GM21390 (cell line): ENCODE measurements around the gene KRTAP4-8.
"Not testable (repeated sequence)": the region's sequence is repeated elsewhere in the genome, so short reads cannot be mapped to it uniquely, and the experiment has no call there.

ENCODE experiments used
- ATAC-seq: cut with Tn5 transposase; IDR thresholded peaks from one replicate; pipeline ENCODE4 v1.9.1; 2021; ENCODE audit not compliant: unreplicated experiment

Gene KRTAP4-8

DNA sequence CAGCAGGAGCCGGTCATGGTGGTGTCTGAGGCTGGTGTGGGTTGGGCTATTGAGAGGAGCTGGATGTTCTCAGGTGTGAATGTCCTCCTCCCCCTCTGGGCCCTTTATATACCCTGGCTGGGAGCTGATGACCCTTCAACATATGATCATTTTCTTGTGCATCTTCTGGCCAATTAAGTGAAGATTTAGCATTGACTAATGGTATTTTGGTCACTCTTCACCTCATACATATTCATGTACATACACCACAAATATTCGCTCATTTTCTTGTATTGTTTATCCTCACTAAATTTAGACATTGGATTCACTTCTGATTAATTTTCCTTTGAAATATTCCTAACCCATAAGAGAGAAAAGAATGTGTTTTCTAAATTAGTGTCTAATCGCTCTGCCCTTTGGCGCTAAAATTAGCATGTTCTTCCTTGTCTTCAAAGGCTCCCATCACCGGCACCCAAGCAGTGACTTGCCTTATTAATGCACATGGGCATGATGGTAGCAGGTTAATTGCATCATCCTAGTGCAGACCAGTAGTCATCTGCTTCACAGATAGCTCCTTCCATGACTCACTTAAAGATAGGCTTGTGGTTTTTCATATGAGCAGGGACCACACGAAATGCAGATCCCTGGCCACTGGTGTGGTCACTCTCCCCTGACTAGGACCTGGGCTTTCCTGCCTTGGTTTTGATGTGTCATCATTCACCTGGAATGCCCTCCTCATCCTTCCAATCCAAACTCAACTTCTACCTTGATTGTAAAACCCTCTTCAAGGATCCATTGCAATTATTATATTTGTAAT lies 31.9 kb downstream of the KRTAP4-8 start, which contains the start of gene KRTAP2-4:
Gene KRTAP2-4 (minus strand): TSS at position 51 of the 796 bp plus-strand sequence. CDS start 34 bp downstream, at position 17.
- no peak for ATAC-seq

- ATAC-seq, result not testable (repeated sequence)
Observed at GRCh38 chr17:41065016-41065689, 32.8 kb downstream of the KRTAP4-8 start.

DNA sequence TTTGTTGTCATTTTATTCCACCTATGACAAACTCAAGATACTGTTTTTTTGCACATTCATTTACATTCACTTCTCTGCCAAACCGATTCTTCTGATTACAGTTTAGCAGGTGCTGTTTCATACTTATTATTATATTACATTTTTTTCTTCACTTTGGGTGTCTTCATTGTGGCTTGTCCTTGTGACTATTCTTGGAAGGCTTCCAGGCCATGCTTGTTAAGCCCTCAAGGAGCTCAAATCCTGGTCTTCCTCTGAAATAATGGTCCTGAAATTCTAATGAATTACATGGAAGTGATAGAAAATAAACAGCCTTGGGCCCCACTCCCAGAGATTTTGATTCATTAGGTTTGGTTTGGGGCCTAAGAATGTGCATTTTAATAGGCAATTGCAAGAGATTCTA lies 33.6 kb downstream of the KRTAP4-8 start:
- no peak for ATAC-seq

DNA sequence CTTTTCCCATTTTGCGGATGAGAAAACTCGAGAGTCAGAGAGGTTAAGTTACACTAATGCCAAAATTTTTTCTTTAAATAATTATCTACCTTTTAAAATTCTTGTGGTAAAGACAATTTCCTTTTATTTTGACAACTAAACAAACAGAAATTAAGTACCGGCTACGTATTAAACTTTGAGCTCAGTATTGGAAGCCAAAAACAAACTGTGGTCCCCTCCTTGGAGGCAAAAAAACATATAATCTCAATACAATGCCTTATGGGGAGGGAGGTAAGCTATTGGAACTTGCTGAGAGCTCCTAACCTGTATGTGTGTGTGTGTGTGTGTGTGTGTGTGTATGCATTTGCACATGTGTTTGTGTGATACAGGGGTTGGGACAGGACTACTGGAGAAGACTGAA lies 34.5 kb downstream of the KRTAP4-8 start:
- no peak for ATAC-seq

DNA sequence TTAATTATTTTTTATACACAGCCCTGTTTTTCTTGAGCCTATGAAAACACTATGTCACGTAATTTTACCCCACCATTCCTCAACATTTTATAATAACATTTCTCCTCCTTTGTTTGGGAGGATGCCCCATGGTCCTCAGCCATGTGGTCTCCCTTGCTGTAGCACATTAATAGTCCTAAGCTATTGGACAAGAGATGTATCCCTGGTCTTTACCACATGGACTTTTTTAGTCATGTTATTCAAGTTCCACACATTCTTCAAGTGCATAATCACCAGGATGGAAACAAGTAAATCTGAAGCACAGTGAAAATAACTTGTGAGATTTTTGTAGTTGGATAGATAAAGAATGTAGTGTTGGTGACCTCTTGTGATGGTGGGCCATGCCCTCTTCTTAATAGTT lies 36.0 kb downstream of the KRTAP4-8 start:
- ATAC-seq, result no peak

- no peak for ATAC-seq
Observed at GRCh38 chr17:41060052-41060604, 37.8 kb downstream of the KRTAP4-8 start, which contains the start of gene KRTAP2-3. TSS of gene KRTAP2-3 (minus strand) at chr17:41060114. CDS start at chr17:41060050, 64 bp downstream.

GRCh38 chr17:41059276-41060051 lies 38.5 kb downstream of the KRTAP4-8 start:
- ATAC-seq, result not testable (repeated sequence)

GRCh38 chr17:41058741-41059140 lies 39.2 kb downstream of the KRTAP4-8 start:
- no peak for ATAC-seq

- ATAC-seq, result no peak
Observed at GRCh38 chr17:41057547-41057946, 40.4 kb downstream of the KRTAP4-8 start.

GRCh38 chr17:41055130-41055529 lies 42.8 kb downstream of the KRTAP4-8 start, which contains the start of gene KRTAP2-2:
TSS of gene KRTAP2-2 (minus strand) at chr17:41055230. CDS start at chr17:41055211, 19 bp downstream.
- ATAC-seq, result not testable (repeated sequence)

DNA sequence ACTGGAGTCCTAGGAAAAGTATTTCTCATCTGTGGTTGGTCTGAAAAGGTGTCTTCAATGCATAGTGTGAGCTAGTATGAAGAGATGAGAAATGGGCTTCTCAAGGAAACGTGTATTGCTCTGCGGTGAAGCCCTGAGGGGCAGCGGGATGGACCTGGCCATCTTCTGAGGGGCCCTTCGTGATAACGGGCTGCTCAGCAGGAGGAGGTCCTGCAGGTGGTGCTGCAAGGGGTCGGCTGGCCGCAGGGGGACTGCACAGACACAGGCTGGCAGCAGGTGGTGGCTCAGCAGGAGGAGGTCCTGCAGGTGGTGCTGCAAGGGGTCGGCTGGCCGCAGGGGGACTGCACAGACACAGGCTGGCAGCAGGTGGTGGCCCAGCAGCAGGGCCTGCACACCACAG lies 43.4 kb downstream of the KRTAP4-8 start:
- not testable (repeated sequence) for ATAC-seq

DNA sequence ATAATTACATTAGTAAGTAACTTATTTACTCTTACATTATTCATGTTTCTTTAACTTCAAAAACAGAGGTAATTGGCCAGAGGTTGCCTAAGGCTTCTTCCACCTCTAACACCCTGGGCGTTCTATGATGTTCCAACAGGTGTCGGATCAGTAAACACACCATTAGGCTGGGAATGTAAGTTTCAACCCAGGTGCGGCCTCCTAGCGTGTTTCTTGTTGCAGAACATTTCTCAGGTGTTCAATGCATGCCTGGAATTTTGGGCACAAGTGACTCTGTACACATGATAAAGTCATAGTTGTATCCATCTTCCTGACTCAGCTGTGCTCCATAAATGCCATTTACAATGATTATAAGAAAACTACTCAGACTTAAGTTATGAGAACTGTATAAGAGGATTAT lies 43.9 kb downstream of the KRTAP4-8 start:
- ATAC-seq, result no peak

GRCh38 chr17:41052566-41052965 lies 45.4 kb downstream of the KRTAP4-8 start:
- ATAC-seq, result no peak

GRCh38 chr17:41049110-41049509 lies 48.8 kb downstream of the KRTAP4-8 start:
- ATAC-seq, result no peak

- ATAC-seq, result no peak
Observed at GRCh38 chr17:41048441-41048840, 49.5 kb downstream of the KRTAP4-8 start.
